Measurements from ENCODE around the gene C1QL4. TPM values are rescaled to one million over a fixed set of nuclear protein-coding genes. Genes with fewer than 3 reads are reported as not detected.

The C1QL4 gene
- total and polyA plus RNA-seq, 9 of the 15 experiments (the other 6 are each of a cell fraction or from before 2014, with no cell fraction given): 0.08 to 2.1 (median 0.31) TPM

DNA sequence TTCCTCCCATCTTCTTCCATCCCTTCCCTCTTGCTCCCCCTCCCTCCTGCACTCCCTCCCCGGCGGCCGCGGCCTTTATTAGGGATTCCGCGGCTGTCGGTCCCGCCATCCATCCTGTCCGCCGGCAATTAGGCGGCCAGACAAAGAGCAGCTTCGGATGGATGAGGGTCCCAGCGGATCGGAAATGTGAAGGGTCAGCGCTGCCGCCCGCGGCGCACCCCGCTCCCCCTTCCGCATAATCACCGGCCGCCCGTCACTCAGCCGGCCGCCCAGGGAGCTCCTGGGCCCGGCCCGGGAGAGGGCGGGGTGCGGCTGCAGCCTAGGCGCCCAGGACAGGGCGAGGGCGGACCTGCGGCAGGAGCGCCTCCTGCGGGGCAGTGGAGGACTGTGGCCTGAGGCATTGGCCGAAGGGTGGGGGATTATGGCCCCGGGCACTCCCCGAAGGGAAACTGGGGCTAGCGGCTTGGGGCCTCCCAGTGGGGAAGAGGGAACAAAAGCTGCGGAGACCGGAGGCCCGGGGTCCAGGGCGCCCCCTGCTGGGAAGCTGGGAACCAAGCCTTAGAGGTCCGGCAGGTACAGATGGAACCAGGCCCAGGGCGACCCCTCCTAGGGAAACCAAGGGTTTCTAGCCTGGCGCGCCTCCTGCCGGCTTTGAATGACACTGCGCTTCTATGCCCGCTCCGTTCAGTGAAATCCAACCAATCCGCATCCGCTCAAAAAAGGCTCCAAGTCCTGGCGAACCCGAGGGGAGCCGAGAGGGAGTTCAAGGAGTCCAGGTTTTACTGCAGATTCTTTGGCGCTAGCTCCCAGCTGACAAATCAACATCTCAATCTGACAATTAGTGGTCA is 5.3 kb upstream of the C1QL4 start (continued):
- TF ChIP-seq, protein P1, sequence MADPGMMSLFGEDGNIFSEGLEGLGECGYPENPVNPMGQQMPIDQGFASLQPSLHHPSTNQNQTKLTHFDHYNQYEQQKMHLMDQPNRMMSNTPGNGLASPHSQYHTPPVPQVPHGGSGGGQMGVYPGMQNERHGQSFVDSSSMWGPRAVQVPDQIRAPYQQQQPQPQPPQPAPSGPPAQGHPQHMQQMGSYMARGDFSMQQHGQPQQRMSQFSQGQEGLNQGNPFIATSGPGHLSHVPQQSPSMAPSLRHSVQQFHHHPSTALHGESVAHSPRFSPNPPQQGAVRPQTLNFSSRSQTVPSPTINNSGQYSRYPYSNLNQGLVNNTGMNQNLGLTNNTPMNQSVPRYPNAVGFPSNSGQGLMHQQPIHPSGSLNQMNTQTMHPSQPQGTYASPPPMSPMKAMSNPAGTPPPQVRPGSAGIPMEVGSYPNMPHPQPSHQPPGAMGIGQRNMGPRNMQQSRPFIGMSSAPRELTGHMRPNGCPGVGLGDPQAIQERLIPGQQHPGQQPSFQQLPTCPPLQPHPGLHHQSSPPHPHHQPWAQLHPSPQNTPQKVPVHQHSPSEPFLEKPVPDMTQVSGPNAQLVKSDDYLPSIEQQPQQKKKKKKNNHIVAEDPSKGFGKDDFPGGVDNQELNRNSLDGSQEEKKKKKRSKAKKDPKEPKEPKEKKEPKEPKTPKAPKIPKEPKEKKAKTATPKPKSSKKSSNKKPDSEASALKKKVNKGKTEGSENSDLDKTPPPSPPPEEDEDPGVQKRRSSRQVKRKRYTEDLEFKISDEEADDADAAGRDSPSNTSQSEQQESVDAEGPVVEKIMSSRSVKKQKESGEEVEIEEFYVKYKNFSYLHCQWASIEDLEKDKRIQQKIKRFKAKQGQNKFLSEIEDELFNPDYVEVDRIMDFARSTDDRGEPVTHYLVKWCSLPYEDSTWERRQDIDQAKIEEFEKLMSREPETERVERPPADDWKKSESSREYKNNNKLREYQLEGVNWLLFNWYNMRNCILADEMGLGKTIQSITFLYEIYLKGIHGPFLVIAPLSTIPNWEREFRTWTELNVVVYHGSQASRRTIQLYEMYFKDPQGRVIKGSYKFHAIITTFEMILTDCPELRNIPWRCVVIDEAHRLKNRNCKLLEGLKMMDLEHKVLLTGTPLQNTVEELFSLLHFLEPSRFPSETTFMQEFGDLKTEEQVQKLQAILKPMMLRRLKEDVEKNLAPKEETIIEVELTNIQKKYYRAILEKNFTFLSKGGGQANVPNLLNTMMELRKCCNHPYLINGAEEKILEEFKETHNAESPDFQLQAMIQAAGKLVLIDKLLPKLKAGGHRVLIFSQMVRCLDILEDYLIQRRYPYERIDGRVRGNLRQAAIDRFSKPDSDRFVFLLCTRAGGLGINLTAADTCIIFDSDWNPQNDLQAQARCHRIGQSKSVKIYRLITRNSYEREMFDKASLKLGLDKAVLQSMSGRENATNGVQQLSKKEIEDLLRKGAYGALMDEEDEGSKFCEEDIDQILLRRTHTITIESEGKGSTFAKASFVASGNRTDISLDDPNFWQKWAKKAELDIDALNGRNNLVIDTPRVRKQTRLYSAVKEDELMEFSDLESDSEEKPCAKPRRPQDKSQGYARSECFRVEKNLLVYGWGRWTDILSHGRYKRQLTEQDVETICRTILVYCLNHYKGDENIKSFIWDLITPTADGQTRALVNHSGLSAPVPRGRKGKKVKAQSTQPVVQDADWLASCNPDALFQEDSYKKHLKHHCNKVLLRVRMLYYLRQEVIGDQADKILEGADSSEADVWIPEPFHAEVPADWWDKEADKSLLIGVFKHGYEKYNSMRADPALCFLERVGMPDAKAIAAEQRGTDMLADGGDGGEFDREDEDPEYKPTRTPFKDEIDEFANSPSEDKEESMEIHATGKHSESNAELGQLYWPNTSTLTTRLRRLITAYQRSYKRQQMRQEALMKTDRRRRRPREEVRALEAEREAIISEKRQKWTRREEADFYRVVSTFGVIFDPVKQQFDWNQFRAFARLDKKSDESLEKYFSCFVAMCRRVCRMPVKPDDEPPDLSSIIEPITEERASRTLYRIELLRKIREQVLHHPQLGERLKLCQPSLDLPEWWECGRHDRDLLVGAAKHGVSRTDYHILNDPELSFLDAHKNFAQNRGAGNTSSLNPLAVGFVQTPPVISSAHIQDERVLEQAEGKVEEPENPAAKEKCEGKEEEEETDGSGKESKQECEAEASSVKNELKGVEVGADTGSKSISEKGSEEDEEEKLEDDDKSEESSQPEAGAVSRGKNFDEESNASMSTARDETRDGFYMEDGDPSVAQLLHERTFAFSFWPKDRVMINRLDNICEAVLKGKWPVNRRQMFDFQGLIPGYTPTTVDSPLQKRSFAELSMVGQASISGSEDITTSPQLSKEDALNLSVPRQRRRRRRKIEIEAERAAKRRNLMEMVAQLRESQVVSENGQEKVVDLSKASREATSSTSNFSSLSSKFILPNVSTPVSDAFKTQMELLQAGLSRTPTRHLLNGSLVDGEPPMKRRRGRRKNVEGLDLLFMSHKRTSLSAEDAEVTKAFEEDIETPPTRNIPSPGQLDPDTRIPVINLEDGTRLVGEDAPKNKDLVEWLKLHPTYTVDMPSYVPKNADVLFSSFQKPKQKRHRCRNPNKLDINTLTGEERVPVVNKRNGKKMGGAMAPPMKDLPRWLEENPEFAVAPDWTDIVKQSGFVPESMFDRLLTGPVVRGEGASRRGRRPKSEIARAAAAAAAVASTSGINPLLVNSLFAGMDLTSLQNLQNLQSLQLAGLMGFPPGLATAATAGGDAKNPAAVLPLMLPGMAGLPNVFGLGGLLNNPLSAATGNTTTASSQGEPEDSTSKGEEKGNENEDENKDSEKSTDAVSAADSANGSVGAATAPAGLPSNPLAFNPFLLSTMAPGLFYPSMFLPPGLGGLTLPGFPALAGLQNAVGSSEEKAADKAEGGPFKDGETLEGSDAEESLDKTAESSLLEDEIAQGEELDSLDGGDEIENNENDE (IDR thresholded peaks at IDR 0.05; ENCODE audit: low read depth, low read length): no peak
- TF ChIP-seq MXI1 (IDR thresholded peaks at IDR 0.05; ENCODE audit: low read depth, low read length) (no peak), MCM7 (IDR thresholded peaks at IDR 0.05) (no peak), ZNF668 (CRISPR knock-in tag; IDR thresholded peaks at IDR 0.05) (no peak), ZNF766 (CRISPR knock-in tag; conservative IDR thresholded peaks at IDR 0.05) (no peak)
- TF ChIP-seq, protein P2, sequence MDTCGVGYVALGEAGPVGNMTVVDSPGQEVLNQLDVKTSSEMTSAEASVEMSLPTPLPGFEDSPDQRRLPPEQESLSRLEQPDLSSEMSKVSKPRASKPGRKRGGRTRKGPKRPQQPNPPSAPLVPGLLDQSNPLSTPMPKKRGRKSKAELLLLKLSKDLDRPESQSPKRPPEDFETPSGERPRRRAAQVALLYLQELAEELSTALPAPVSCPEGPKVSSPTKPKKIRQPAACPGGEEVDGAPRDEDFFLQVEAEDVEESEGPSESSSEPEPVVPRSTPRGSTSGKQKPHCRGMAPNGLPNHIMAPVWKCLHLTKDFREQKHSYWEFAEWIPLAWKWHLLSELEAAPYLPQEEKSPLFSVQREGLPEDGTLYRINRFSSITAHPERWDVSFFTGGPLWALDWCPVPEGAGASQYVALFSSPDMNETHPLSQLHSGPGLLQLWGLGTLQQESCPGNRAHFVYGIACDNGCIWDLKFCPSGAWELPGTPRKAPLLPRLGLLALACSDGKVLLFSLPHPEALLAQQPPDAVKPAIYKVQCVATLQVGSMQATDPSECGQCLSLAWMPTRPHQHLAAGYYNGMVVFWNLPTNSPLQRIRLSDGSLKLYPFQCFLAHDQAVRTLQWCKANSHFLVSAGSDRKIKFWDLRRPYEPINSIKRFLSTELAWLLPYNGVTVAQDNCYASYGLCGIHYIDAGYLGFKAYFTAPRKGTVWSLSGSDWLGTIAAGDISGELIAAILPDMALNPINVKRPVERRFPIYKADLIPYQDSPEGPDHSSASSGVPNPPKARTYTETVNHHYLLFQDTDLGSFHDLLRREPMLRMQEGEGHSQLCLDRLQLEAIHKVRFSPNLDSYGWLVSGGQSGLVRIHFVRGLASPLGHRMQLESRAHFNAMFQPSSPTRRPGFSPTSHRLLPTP (IDR thresholded peaks at IDR 0.05; ENCODE audit: borderline replicate concordance, extremely low read depth, insufficient read length): no peak

Measured in K562 (cell line).